NT2/D1 (cell line): Measurements from ENCODE around the gene TAGAP.
"Not testable (repeated sequence)": the region's sequence is repeated elsewhere in the genome, so short reads cannot be mapped to it uniquely, and the experiment has no call there.

ENCODE experiments used
- DNase-seq: peaks from one replicate; pipeline ENCODE4 v3.0.0-alpha.2; 2011; ENCODE audit warnings: low read depth, low spot score
- H3K27me3 ChIP-seq: 2 replicates; pipeline ENCODE4 v1.6.0; 2011; ENCODE audit warnings: mild to moderate bottlenecking; ENCODE audit not compliant: insufficient read length, insufficient read depth
- H3K36me3 ChIP-seq: 2 replicates; pipeline ENCODE4 v1.6.1; 2011; ENCODE audit warnings: mild to moderate bottlenecking, low read length, mixed read lengths; ENCODE audit not compliant: insufficient read depth, insufficient read length
- H3K4me1 ChIP-seq: 2 replicates; pipeline ENCODE4 v1.5.1; 2011; ENCODE audit not compliant: insufficient read depth, insufficient read length
- H3K4me3 ChIP-seq: 2 replicates; pipeline ENCODE4 v1.5.1; 2011; ENCODE audit warnings: low read depth; ENCODE audit not compliant: insufficient read length
- H3K9ac ChIP-seq: 2 replicates; pipeline ENCODE4 v1.6.0; 2011; ENCODE audit warnings: low read depth; ENCODE audit not compliant: insufficient read length
- H3K9me3 ChIP-seq: 2 replicates; pipeline ENCODE4 v1.5.1; 2011; ENCODE audit warnings: mild to moderate bottlenecking, low read length; ENCODE audit not compliant: insufficient read depth
- SUZ12 ChIP-seq: IDR thresholded peaks from 2 replicates; pipeline ENCODE4 v1.6.1; 2011; ENCODE audit not compliant: insufficient read length, insufficient read depth; ENCODE audit errors: extremely low read depth
- YY1 ChIP-seq: IDR thresholded peaks from 2 replicates; pipeline ENCODE4 v1.6.1; 2011; ENCODE audit not compliant: insufficient read length, insufficient read depth
- ZNF274 ChIP-seq: IDR thresholded peaks from 2 replicates; pipeline ENCODE4 v1.6.1; 2011; ENCODE audit warnings: mild to moderate bottlenecking, low read depth, low read length

TAGAP gene

GRCh38 chr6:158991017-158991723 lies 53.6 kb downstream of the TAGAP start:
- no peaks in the 10 kb centered on the region for H3K9me3 ChIP-seq
- no peak overlapping the region for H3K4me3 ChIP-seq
- no peak for DNase-seq
- H3K36me3 ChIP-seq, result no peaks in the 10 kb centered on the region
- no peak for TF ChIP-seq ZNF274
- TF ChIP-seq YY1, result no peak
- TF ChIP-seq SUZ12, result no peak
- H3K27me3 ChIP-seq, result no peaks in the 10 kb centered on the region
- no peaks in the 10 kb centered on the region for H3K4me1 ChIP-seq
- no peak overlapping the region for H3K9ac ChIP-seq

- H3K9ac ChIP-seq, H3K4me1 ChIP-seq, H3K36me3 ChIP-seq, DNase-seq, H3K27me3 ChIP-seq, H3K4me3 ChIP-seq, H3K9me3 ChIP-seq: not testable (repeated sequence)
Observed at GRCh38 chr6:158989711-158990110, 55.1 kb downstream of the TAGAP start.

- Histone ChIP-seq H3K4me3 (no peak overlapping the region), H3K36me3 (no peaks in the 10 kb centered on the region), H3K4me1 (no peaks in the 10 kb centered on the region), H3K27me3 (no peaks in the 10 kb centered on the region), H3K9me3 (no peaks in the 10 kb centered on the region), H3K9ac (no peak overlapping the region)
- no peak for DNase-seq
- TF ChIP-seq SUZ12 (no peak), YY1 (no peak), ZNF274 (no peak)
Observed at GRCh38 chr6:158988477-158988876, 56.3 kb downstream of the TAGAP start.

GRCh38 chr6:158987657-158988056 lies 57.1 kb downstream of the TAGAP start:
- H3K9me3 ChIP-seq, result no peaks in the 10 kb centered on the region
- H3K9ac ChIP-seq, result no peak overlapping the region
- no peak for DNase-seq

More at GRCh38 chr6:158987657-158988056, 57.1 kb downstream of the TAGAP start:
- Histone ChIP-seq H3K4me3 (no peak overlapping the region), H3K27me3 (no peaks in the 10 kb centered on the region), H3K36me3 (no peaks in the 10 kb centered on the region), H3K4me1 (no peaks in the 10 kb centered on the region)
- no peak for TF ChIP-seq ZNF274
